Stimulated activated effector memory CD8-positive, alpha-beta T cell treated with anti-CD3 and anti-CD28 coated beads, Interleukin-12 subunit alpha, Interleukin-12 subunit beta, amount 100 ng/mL, for 72 hours (primary cell): ENCODE data around the gene STAP2.

Experiments
- ATAC-seq: fragments of 150-1000 bp; cut with Tn5 transposase; 2 replicates; pipeline ENCODE4 v1.10.0; 2021
- DNase-seq, 2 donors: peaks; one replicate each; pipeline ENCODE4 v3.0.0; 2021 to 2022; ENCODE audit warnings: low spot score in 2 of 2
- H3K27ac Mint-ChIP-seq: one replicate; pipeline ENCODE4 v1.8.0; 2022; ENCODE audit warnings: mild to moderate bottlenecking, mixed read lengths
- H3K36me3 Mint-ChIP-seq: one replicate; pipeline ENCODE4 v1.8.0; 2022; ENCODE audit warnings: mild to moderate bottlenecking, mixed read lengths
- H3K4me1 Mint-ChIP-seq: one replicate; pipeline ENCODE4 v1.8.0; 2022; ENCODE audit warnings: mixed read lengths
- H3K4me3 Mint-ChIP-seq: one replicate; pipeline ENCODE4 v1.8.0; 2022; ENCODE audit warnings: mild to moderate bottlenecking, mixed read lengths
- H3K9me3 Mint-ChIP-seq: one replicate; pipeline ENCODE4 v1.8.0; 2022; ENCODE audit warnings: mixed read lengths

The STAP2 gene

DNA sequence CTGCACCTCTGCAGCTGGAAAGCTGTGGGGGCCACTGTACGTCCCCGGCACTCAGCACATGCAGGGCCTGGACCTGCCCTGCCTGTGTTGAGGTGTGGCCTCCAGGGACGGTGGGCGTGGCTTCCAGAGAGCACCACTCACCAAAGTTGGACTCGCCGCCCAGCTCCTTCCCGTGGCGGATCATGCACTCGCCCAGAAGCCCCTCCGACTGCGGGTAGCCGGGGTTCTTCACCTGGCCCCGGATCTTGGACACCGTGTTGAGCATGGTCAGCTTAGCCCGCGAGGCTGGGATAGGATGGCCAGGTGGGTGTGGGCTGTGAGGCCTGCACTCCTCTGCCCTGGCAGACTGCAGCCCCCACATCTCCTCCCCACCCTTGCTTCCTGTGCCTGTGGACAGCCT lies 26.7 kb upstream of the STAP2 start:
- no peak for ATAC-seq
- no peak for DNase-seq
- Mint-ChIP-seq H3K4me1 (peaks cover 39% of the 10 kb centered on the region), H3K9me3 (no peaks in the 10 kb centered on the region), H3K4me3 (no peak overlapping the region), H3K27ac (peak overlapping the region; percentile 29), H3K36me3 (peaks cover 87% of the 10 kb centered on the region)

DNA sequence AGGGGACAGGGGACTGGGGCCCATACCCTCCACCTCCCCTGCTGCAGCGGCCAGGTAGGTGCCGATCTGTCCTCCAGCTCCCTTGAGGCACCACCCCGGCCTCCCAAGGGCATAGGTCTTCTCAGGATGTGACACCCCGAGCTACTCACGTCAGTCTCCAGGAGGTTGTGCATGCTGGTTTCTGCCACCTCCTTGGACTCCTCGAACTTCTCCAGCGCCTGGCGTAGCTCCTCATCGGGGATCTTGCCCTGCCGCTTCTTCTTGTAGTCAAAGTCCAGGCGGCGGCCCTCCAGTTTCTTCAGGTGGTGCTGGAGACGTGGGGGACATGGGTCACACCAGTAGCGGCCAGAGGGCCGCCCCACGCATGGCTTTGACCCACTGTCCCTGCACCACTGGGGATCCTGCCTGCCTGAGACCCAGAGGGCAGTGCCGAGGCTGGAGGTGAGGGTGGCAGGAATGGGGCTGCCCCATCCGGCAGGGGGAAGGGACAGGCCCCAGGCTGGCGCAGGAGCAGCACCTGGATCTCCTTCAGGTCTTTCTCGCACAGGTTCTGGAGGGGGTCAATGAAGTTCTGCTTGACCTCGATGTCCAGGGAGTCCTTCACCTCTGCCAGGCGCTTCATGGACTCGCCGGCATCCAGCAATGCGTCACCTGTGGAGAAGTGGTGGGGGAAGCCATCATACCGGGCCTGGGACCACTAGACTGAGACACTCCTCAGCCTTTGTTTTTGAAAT lies 25.1 kb upstream of the STAP2 start:
- no peak for ATAC-seq
- DNase-seq: no peak
- Mint-ChIP-seq H3K4me1 (peaks cover 24% of the 10 kb centered on the region), H3K36me3 (peaks cover 91% of the 10 kb centered on the region), H3K4me3 (no peak overlapping the region), H3K9me3 (no peaks in the 10 kb centered on the region), H3K27ac (peak overlapping the region; percentile 64)

- peaks cover 94% of the 10 kb centered on the region for H3K36me3 Mint-ChIP-seq
Measured at GRCh38 chr19:4362831-4363545, 24.4 kb upstream of the STAP2 start.

GRCh38 chr19:4362101-4362828 lies 23.6 kb upstream of the STAP2 start:
- Mint-ChIP-seq H3K9me3 (no peaks in the 10 kb centered on the region), H3K4me3 (no peak overlapping the region), H3K27ac (peak overlapping the region; percentile 64)

More at GRCh38 chr19:4362831-4363545, 24.4 kb upstream of the STAP2 start:
- Mint-ChIP-seq H3K4me3 (no peak overlapping the region), H3K9me3 (no peaks in the 10 kb centered on the region), H3K27ac (peak overlapping the region; percentile 64), H3K4me1 (peaks cover 17% of the 10 kb centered on the region)
- ATAC-seq (no peak), DNase-seq (no peak)

DNA sequence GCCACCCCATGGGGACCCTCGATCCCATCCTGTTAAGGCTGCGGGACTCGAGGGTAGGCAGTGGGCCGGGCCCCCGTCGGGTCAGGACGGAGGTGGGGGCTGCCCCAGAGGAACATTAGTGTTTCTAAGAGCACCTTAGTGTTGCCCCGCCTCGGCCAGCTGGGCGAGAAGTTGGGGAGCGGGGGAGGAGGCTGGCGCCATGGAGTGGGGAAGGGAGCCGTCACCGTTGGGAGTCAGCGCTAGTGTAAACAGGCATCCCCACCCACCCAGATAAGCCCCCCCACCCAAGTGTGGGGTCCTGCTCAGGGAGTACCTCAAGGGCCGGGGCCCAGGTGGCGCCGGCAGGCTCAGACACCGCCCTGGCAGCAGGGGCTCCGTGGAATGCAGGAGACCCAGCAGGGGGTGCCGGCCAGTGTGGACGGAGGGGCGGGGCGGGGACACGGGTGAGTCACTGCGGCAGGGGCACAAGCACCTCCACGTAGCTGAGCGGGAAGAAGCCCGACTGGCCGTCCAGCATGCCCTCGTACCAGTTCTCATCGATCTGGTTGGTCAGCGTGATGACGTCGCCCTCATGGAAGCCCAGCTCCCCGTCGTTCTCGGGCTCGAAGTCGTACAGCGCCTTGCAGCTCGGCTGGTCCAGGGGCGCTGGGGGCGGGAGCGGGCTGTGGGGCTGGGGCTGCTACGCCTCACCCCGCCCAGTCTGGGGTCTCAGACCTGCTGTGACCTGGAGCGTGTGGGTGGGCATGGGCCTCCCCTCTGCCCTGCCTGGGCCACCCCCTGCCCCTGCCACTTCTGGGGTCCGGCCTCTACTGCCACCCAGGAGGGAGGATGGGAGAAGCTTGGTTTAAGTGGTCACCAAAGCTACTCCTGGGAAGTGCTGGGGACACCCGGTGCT lies 22.8 kb upstream of the STAP2 start:
- ATAC-seq (no peak), DNase-seq (no peak)
- H3K36me3 Mint-ChIP-seq: peaks cover 95% of the 10 kb centered on the region

More at GRCh38 chr19:4362101-4362828, 23.6 kb upstream of the STAP2 start:
- H3K36me3 Mint-ChIP-seq: peaks cover 95% of the 10 kb centered on the region
- DNase-seq (no peak), ATAC-seq (no peak)
- peaks cover 10% of the 10 kb centered on the region for H3K4me1 Mint-ChIP-seq

GRCh38 chr19:4360641-4361151 lies 22.1 kb upstream of the STAP2 start:
- no peaks in the 10 kb centered on the region for H3K9me3 Mint-ChIP-seq
- peak overlapping the region; percentile 45 for H3K27ac Mint-ChIP-seq
- H3K36me3 Mint-ChIP-seq: peaks cover 95% of the 10 kb centered on the region
- H3K4me3 Mint-ChIP-seq: no peak overlapping the region
- DNase-seq (no peak), ATAC-seq (no peak)
- peaks cover 5% of the 10 kb centered on the region for H3K4me1 Mint-ChIP-seq

More for the DNA sequence above, 22.8 kb upstream of the STAP2 start:
- H3K4me1 Mint-ChIP-seq: peaks cover 5% of the 10 kb centered on the region
- H3K27ac Mint-ChIP-seq: peak overlapping the region; percentile 64
- no peak overlapping the region for H3K4me3 Mint-ChIP-seq
- H3K9me3 Mint-ChIP-seq: no peaks in the 10 kb centered on the region

DNA sequence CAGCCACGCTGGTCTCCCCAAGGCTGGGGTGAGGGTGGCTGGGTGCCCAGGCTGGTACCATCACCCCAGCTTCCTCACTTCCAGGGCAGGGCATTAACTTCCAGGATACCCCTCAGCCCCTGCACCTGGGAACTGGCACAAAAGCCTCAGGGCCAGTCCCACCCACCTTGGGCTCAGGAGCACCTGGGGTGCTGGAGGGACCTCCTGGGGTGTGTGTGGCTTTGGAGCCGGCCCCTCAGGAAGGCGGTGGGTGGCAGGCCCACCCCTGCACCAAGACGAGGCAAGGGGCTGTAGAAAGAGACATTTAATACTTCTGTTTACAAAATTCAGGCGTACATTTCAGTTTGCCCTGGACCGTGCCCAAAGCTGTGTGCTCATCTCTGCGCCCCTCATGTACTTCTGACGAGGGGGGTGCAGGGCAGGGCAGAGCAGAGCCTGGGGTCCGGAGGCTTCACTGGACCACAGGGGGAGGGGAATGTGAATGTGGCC lies 21.5 kb upstream of the STAP2 start:
- Mint-ChIP-seq H3K4me1 (peaks cover 5% of the 10 kb centered on the region), H3K36me3 (peaks cover 93% of the 10 kb centered on the region), H3K4me3 (no peak overlapping the region), H3K9me3 (no peaks in the 10 kb centered on the region), H3K27ac (peak overlapping the region; percentile 45)
- ATAC-seq (no peak), DNase-seq (no peak)

- Mint-ChIP-seq H3K36me3 (peaks cover 90% of the 10 kb centered on the region), H3K4me3 (no peak overlapping the region), H3K4me1 (peaks cover 5% of the 10 kb centered on the region), H3K9me3 (no peaks in the 10 kb centered on the region), H3K27ac (peak overlapping the region; percentile 45)
- DNase-seq (no peak), ATAC-seq (peak; percentile 14)
Measured at GRCh38 chr19:4359627-4360000, 21.0 kb upstream of the STAP2 start.

DNA sequence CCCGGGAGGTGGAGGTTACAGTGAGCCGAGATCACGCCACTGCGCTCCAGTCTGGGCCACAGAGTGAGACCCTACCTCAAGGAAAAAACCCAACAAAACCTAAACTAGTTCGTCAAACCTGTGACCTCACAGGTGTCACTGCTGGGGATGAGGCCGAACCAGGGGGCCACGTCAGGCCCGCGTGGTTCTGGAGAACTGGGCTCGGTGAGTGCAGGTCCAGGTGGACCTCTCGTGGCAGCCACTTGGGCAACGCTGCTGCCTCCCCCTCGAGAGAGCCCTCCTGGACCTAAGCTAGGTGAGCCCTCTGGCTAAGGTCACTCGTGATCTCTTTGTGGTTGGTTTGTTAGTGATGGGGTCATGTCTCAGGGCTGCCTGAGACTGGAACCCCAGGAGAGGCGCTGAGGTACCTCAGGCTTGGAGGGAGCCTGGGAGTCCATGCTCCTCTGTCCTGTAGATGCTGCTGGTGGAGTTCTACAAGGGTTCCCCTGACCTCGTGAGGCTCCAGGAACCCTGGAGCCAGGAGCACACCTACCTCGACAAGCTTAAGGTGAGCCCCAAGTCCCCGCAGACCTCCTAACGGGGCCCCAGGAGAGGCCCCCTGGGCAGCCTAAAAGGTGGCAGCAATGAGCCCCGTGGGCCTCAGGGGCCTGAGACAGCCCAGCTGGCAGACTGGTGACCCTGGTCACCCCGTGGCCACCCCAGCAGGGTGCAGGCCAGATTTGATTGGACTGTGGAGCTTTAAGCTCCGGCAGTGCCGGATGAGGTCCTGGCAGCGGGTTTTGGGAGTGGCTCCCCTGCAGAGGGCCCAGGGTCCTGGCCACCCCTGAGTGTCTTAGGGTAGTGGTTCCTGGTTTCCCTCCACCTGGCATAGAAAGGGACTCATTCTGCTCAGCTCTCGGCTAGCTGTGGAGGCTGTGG lies 20.3 kb upstream of the STAP2 start:
- H3K36me3 Mint-ChIP-seq: peaks cover 91% of the 10 kb centered on the region
- no peak overlapping the region for H3K27ac Mint-ChIP-seq
- peaks cover 5% of the 10 kb centered on the region for H3K4me1 Mint-ChIP-seq
- DNase-seq (no peak), ATAC-seq (no peak)
- H3K9me3 Mint-ChIP-seq: no peaks in the 10 kb centered on the region
- no peak overlapping the region for H3K4me3 Mint-ChIP-seq

DNA sequence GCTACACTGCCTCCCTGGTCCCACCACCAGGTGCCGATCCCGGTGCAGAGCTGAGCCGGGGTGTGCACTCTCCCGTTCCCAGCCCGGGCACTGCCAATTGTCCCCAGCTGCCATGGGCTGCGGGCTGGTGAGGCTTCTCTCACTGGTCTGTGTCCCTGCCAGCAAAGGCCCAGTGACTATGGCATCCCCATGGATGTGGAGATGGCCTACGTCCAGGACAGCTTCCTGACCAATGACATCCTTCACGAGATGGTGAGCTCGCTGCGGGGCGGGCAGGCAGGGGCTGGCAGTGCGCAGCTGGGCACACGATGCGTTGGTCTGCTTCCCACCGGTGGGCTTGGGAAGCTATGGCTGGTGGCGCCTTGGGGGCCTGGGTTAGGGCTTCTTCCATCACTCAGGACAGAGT lies 19.3 kb upstream of the STAP2 start:
- Mint-ChIP-seq H3K4me1 (peaks cover 5% of the 10 kb centered on the region), H3K9me3 (no peaks in the 10 kb centered on the region), H3K4me3 (no peak overlapping the region), H3K27ac (peak overlapping the region; percentile 37), H3K36me3 (peaks cover 88% of the 10 kb centered on the region)
- DNase-seq: no peak
- no peak for ATAC-seq

GRCh38 chr19:4357095-4357797 lies 18.6 kb upstream of the STAP2 start:
- ATAC-seq (no peak), DNase-seq (no peak)
- H3K27ac Mint-ChIP-seq: peak overlapping the region; percentile 37
- no peak overlapping the region for H3K4me3 Mint-ChIP-seq
- H3K36me3 Mint-ChIP-seq: peaks cover 88% of the 10 kb centered on the region
- H3K4me1 Mint-ChIP-seq: peaks cover 4% of the 10 kb centered on the region
- no peaks in the 10 kb centered on the region for H3K9me3 Mint-ChIP-seq

- Mint-ChIP-seq H3K4me1 (no peaks in the 10 kb centered on the region), H3K27ac (no peak overlapping the region), H3K4me3 (no peak overlapping the region), H3K9me3 (no peaks in the 10 kb centered on the region), H3K36me3 (peaks cover 77% of the 10 kb centered on the region)
- no peak for DNase-seq
- no peak for ATAC-seq
Measured at GRCh38 chr19:4354897-4355296, 16.3 kb upstream of the STAP2 start.

DNA sequence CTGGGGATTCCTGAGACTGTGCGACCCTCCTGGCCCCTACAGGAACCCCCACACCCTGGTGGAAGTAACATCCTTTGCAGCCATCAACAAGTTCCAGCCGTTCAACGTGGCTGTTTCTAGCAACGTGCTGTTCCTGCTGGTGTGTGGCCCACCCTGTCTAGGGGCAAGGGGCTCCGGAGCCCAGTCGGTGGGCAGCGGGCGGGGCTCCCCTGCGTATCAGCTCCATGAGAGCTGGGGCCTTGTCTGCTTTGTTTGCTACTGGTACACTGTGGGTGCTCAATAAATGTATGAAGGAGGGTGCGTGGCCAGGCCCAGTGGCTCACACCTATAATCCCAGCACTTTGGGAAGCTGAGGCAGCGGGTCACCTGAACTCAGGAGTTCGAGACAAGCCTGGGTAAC lies 15.7 kb upstream of the STAP2 start:
- no peak for DNase-seq
- no peak for ATAC-seq
- H3K9me3 Mint-ChIP-seq: no peaks in the 10 kb centered on the region
- peaks cover 75% of the 10 kb centered on the region for H3K36me3 Mint-ChIP-seq
- no peaks in the 10 kb centered on the region for H3K4me1 Mint-ChIP-seq
- no peak overlapping the region for H3K27ac Mint-ChIP-seq
- no peak overlapping the region for H3K4me3 Mint-ChIP-seq
